HFF-Myc (cell line): ENCODE results near the gene DACH1.

Experiments
- DNase-seq: peaks from one replicate; pipeline ENCODE4 v3.0.0-alpha.2; 2011; ENCODE audit warnings: low read depth; ENCODE audit errors: extremely low read depth
- H3K4me3 ChIP-seq: replicated peaks from 2 replicates; pipeline ENCODE4 v1.5.1; 2011; ENCODE audit warnings: low read depth, mild to moderate bottlenecking, control low read depth, low read length
- TF ChIP-seq, protein P1 (sequence below): IDR thresholded peaks from 2 replicates; pipeline ENCODE4 v1.5.1; 2012; ENCODE audit warnings: mild to moderate bottlenecking, low read depth, low read length, control low read depth; ENCODE audit errors: missing control alignments

DACH1 gene

DNA sequence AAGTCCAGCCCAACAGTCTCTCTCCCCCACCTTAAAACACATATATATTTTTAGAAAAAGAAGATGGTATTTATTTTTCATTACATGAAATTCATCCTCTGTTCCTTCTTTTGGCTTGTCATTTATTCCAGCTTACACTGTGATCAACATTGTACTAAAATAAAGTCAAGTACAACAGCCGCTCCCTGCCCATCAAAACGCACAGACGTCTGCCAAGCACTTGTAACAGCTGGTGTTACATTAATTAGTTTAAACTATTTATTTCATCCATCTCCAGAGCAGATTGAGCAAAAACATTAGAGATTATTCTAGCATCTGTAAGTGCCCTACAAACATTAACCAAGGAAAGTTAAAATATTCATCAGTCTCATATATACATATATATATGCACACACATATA, 350.5 kb downstream of the DACH1 start:
- TF ChIP-seq, protein P1, sequence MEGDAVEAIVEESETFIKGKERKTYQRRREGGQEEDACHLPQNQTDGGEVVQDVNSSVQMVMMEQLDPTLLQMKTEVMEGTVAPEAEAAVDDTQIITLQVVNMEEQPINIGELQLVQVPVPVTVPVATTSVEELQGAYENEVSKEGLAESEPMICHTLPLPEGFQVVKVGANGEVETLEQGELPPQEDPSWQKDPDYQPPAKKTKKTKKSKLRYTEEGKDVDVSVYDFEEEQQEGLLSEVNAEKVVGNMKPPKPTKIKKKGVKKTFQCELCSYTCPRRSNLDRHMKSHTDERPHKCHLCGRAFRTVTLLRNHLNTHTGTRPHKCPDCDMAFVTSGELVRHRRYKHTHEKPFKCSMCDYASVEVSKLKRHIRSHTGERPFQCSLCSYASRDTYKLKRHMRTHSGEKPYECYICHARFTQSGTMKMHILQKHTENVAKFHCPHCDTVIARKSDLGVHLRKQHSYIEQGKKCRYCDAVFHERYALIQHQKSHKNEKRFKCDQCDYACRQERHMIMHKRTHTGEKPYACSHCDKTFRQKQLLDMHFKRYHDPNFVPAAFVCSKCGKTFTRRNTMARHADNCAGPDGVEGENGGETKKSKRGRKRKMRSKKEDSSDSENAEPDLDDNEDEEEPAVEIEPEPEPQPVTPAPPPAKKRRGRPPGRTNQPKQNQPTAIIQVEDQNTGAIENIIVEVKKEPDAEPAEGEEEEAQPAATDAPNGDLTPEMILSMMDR: no peak
- DNase-seq: no peak
- no peak overlapping the region for H3K4me3 ChIP-seq

DNA sequence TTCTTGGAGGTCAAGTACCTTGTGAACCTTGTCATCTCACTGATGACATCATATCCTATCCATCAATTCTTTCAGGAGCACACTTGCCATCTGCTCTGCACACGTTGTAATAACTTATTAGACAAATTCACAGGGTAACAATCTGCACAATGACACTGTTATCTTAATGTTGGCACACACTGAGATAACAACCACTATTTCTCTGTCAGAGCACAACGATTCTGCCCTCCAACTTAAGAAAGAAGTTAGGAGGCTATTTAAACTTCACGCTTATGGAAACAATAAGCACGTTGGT, 351.3 kb downstream of the DACH1 start:
- no peak for DNase-seq
- H3K4me3 ChIP-seq: no peak overlapping the region
- TF ChIP-seq, protein P1: no peak

DNA sequence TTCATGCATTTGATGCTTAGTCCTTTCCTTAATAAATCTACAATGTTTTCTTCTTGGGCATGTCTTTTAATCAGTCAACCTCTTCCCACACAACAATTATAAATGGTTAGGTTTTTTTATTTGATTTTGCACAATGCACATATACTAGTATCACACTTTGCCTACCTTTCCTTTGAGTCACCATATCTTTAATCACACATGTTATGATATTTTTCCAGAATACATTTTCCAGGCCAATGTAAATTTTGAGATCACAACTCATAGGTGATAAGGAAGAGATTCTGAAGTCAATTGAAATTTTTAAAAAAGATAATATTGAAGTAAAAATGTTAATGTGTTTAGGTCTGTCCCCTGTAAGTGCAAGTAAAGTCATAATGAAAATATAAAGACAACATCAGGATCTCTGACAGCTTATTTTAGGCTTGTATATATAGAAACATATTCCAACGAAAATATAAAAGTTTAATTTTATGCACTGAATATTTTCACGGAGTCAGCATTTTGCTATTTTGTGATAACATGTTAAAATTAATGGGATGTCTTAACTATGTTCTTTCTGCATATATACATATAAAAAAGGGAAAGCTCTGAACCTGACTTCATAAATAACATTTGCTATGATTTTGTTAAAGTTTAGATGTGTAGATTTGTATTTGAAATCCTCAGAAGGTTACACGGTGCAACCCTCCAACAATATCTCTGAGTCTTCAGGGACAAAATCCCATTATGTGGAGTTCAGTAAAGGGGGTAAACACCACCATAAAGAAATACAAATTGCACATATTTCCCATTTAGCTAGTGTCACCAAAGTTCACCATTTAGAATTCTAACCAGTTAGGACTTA, 351.9 kb downstream of the DACH1 start:
- TF ChIP-seq, protein P1: no peak
- no peak overlapping the region for H3K4me3 ChIP-seq
- no peak for DNase-seq

DNA sequence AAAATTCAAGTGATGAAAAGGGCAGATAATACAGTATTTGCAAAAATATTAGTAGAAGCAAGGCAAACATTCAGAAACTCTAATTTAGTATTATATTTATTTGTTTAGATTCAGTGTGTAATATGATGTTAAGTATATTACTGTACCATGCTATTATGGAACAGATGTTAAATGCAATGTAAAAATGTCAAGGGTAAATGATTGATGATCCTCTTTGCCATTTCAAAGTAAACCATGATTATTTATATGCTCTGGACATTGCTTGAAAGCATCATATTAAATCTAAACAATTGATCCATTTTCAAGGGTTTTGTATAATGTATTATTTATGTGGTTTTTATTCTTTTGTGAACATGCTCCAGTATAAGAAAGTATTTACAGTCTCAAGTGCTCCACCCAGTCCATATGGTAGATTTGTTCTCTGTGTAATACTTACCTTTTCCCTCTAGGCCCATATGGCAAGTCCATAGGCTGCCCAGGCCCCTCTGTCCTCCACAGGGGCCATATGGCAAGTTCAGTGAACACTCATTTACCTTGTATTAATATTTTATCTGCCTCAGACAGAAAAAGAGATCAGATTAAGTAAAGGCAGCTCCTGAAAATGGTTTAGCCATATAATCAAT, 353.5 kb downstream of the DACH1 start:
- DNase-seq: no peak
- H3K4me3 ChIP-seq: no peak overlapping the region
- TF ChIP-seq, protein P1: no peak

DNA sequence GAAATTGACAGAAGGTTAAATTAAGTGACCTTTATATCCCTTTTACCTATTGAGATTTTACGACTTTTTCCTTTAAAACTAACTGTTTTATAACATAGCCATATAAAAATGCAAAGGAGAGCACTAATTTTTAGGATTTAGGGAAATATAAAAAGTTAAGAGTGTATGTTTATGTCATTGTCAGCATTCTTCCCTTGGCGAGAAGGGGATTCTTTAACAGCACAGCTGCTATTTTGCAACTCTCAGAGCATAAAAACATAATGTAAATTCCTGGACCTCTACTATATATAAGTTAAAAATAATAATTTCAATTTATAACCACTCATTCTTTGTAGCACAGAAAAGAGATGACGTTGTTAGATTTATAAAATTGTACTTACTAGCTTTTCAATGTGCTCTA, 363.2 kb downstream of the DACH1 start:
- no peak overlapping the region for H3K4me3 ChIP-seq
- DNase-seq: no peak
- TF ChIP-seq, protein P1: no peak

DNA sequence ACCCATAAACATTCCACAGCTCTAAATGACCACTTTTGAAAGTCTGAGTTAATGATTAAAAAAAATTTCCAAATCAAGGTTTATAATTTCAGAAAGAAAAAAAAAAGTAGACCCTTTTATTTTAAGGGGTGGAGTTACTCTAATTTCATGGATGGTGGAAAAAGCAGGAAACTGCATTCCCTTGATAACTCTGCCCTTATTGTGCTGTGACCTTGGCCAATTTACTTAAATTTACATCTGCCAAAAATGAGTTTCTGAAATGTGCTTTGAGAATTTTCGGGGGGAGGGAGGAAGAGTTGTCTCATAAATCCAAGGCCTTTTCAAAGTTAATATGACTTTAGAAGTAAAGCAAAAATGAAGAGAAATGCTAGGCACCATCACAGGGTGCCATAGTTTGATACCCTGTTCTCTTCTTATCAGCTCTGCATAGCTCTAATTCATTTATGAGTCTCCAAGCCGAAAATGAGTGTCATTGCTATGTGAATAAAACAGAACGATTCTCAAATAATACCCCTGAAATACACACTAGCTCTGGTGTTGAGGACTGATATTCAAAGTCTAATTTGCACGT, 367.0 kb downstream of the DACH1 start:
- DNase-seq: no peak
- no peak overlapping the region for H3K4me3 ChIP-seq
- TF ChIP-seq, protein P1: no peak
